ENCODE results near the gene SCNM1. TPM values are rescaled to one million over a fixed set of nuclear protein-coding genes. Genes with fewer than 3 reads are reported as not detected.

The SCNM1 gene
- total RNA-seq, 1 experiment from 2014 or later: 34.1 TPM

- no peak for TF ChIP-seq EGR1 (IDR thresholded peaks at IDR 0.05; ENCODE audit: low read depth)
- no peak for TF ChIP-seq YY1 (IDR thresholded peaks at IDR 0.05; ENCODE audit: extremely low read depth, insufficient replicate concordance, low read depth, low read length)
- no peak for TF ChIP-seq JUND (IDR thresholded peaks at IDR 0.05)
- TF ChIP-seq RAD21 (IDR thresholded peaks at IDR 0.05; ENCODE audit: low read depth): no peak
These were observed 33.5 kb upstream of the SCNM1 start (continued) for GRCh38 chr1:151132335-151133017.

- Histone ChIP-seq H3K4me2 (ENCODE audit: low read length) (no peak overlapping the region), H3K36me3 (ENCODE audit: control insufficient read depth in 1 of 2, insufficient read depth in 2 of 2, low read length in 2 of 2) (no peaks in the 10 kb centered on the region), H3K79me2 (ENCODE audit: insufficient read depth, low read length) (no peaks in the 10 kb centered on the region), H3K27ac (ENCODE audit: low read depth, low read length) (no peak overlapping the region), H2AFZ (ENCODE audit: low read depth, low read length, poor library complexity, severe bottlenecking) (no peak overlapping the region), H3K9ac (ENCODE audit: low read length) (no peak overlapping the region), H3K4me3 (replicated peaks in 1 of 2; ENCODE audit: low read depth in 1 of 2, low read length in 2 of 2) (no peak overlapping the region), H3K9me3 (ENCODE audit: control insufficient read depth in 1 of 2, insufficient read depth in 1 of 2, low read depth in 1 of 2, low read length in 2 of 2) (no peaks in the 10 kb centered on the region), H3K9me2 (ENCODE audit: insufficient read depth) (no peaks in the 10 kb centered on the region), H4K20me1 (ENCODE audit: insufficient read depth) (no peaks in the 10 kb centered on the region), H3K27me3 (ENCODE audit: insufficient read depth, low read length) (no peaks in the 10 kb centered on the region), H3K4me1 (ENCODE audit: control insufficient read depth in 1 of 2, insufficient read depth in 2 of 2, low read length in 2 of 2) (no peaks in the 10 kb centered on the region)
- ChIA-PET POLR2A (no interaction called here), CTCF (no interaction called here), RAD21 (ENCODE audit: low non-redundant PET in 1 of 2, low total read pairs in 2 of 2, uncharacterized antibody in 2 of 2, unreplicated experiment in 2 of 2) (no interaction called here)
- DNase-seq (ENCODE audit: low read depth, low spot score): no peak
- intact Hi-C loops (cut with micrococcal nuclease): no loop called here
- ATAC-seq: no peak
- BruUV-seq (replicated peaks): no TSS peak
- TF ChIP-seq SRF (IDR thresholded peaks at IDR 0.05; ENCODE audit: low read depth) (no peak), POLR2AphosphoS5 (IDR thresholded peaks at IDR 0.05; ENCODE audit: low read depth, low read length) (no peak), POLR2A (IDR thresholded peaks at IDR 0.05; ENCODE audit: borderline replicate concordance, extremely low read depth, insufficient read depth, insufficient read length) (no peak), EZH2 (IDR thresholded peaks at IDR 0.05) (no peak), SIN3A (IDR thresholded peaks at IDR 0.05; ENCODE audit: low read depth) (no peak), ZFX (IDR thresholded peaks at IDR 0.05) (no peak), RAD21 (IDR thresholded peaks at IDR 0.05; ENCODE audit: low read depth) (no peak), CEBPB (IDR thresholded peaks at IDR 0.05; ENCODE audit: low read depth) (no peak), YY1 (IDR thresholded peaks at IDR 0.05; ENCODE audit: extremely low read depth, insufficient replicate concordance, low read depth, low read length) (no peak)
These were observed 32.7 kb upstream of the SCNM1 start for GRCh38 chr1:151133018-151133806.
